HCT116 (cell line): ENCODE results near the gene GRM4. TPM values are rescaled to one million over a fixed set of nuclear protein-coding genes. Genes with fewer than 3 reads are reported as not detected.

Experiments
- ATAC-seq: fragments of 200-7000 bp; cut with Tn5 transposase; 2 replicates; pipeline ENCODE4 v1.9.1; 2020; ENCODE audit warnings: mild to moderate bottlenecking, moderate library complexity
- BruUV-seq: library from RNA; stranded (reverse); fragments of 400-500 nt; replicated peaks from 2 replicates; lab custom pipeline; 2021; lab: Mats Ljungman, UMichigan
- CTCF ChIA-PET: fragments of 300-600 bp; sonication (Branson Sonifier 250); formaldehyde crosslinking; loops from one replicate; lab custom pipeline; 2021; ENCODE audit warnings: antibody characterized with exemption; lab: Charles Lee
- POLR2A ChIA-PET: fragments of 300-600, 350-600 bp; sonication (Branson Sonifier 250); formaldehyde crosslinking; loops from one replicate; lab custom pipeline; 2021; ENCODE audit warnings: antibody characterized with exemption; lab: Charles Lee
- RAD21 ChIA-PET, 2 experiments: fragments of 300-600 bp; sonication (Branson Sonifier 250); formaldehyde crosslinking; loops; one replicate each; lab custom pipeline; 2023; ENCODE audit warnings: low total read pairs in 2 of 2; ENCODE audit not compliant: uncharacterized antibody in 2 of 2, unreplicated experiment in 2 of 2, low non-redundant PET in 1 of 2; lab: Charles Lee
- DNase-seq: peaks from one replicate; pipeline ENCODE4 v3.0.0-alpha.2; 2010; ENCODE audit warnings: low read depth, low spot score
- H2AFZ ChIP-seq: fragments of 200-600 bp; shearing (Covaris generic), sonication (generic); 2 replicates; pipeline ENCODE4 v1.6.1; 2017; ENCODE audit warnings: low read depth, mixed run types, mixed read lengths, antibody characterized with exemption, low read length; ENCODE audit not compliant: poor library complexity, severe bottlenecking
- H3K27ac ChIP-seq: 2 replicates; pipeline ENCODE4 v1.5.1; 2012; ENCODE audit warnings: low read depth, low read length
- H3K27me3 ChIP-seq: fragments of 200-600 bp; sonication (generic); 2 replicates; pipeline ENCODE4 v1.6.1; 2016; ENCODE audit warnings: mixed run types, low read length, mixed read lengths; ENCODE audit not compliant: insufficient read depth
- H3K36me3 ChIP-seq, 2 experiments: fragments of 200-500 bp in 1 of 2; fragments of 200-600 bp in 1 of 2; sonication (Bioruptor generic) in 1 of 2; sonication (generic) in 1 of 2; 2 replicates each; pipeline versions ENCODE4 v1.5.1 to v1.6.1; 2014 to 2016; ENCODE audit warnings: low read length in 2 of 2, inconsistent platforms in 1 of 2, mixed read lengths in 1 of 2, mixed run types in 1 of 2; ENCODE audit not compliant: insufficient read depth in 2 of 2, control insufficient read depth in 1 of 2
- H3K4me1 ChIP-seq, 2 experiments: fragments of 200-600 bp in 1 of 2; sonication (generic) in 1 of 2; 2 replicates each; pipeline versions ENCODE4 v1.5.1 to v1.6.1; 2012 to 2017; ENCODE audit warnings: low read length in 2 of 2, inconsistent platforms in 1 of 2, mild to moderate bottlenecking in 1 of 2, mixed read lengths in 1 of 2, mixed run types in 1 of 2, moderate library complexity in 1 of 2; ENCODE audit not compliant: insufficient read depth in 2 of 2, control insufficient read depth in 1 of 2
- H3K4me2 ChIP-seq: fragments of 200-600 bp; sonication (generic); 2 replicates; pipeline ENCODE4 v1.6.1; 2017; ENCODE audit warnings: mixed run types, low read length, mixed read lengths
- H3K4me3 ChIP-seq, 2 experiments: fragments of 200-600 bp in 1 of 2; sonication (generic) in 1 of 2; replicated peaks in 1 of 2; 2 replicates each; pipeline ENCODE4 v1.5.1; 2011 to 2016; ENCODE audit warnings: low read length in 2 of 2, control low read depth in 1 of 2, low read depth in 1 of 2, mild to moderate bottlenecking in 1 of 2, mixed read lengths in 1 of 2, mixed run types in 1 of 2
- H3K79me2 ChIP-seq: fragments of 200-600 bp; sonication (generic); 2 replicates; pipeline ENCODE4 v1.6.1; 2017; ENCODE audit warnings: mild to moderate bottlenecking, mixed run types, low read length, moderate library complexity, mixed read lengths; ENCODE audit not compliant: insufficient read depth
- H3K9ac ChIP-seq: fragments of 200-600 bp; sonication (generic); 2 replicates; pipeline ENCODE4 v1.6.1; 2016; ENCODE audit warnings: low read length, mixed read lengths
- H3K9me2 ChIP-seq: fragments of 200-600 bp; sonication (generic), shearing (Covaris generic); 2 replicates; pipeline ENCODE4 v1.6.1; 2017; ENCODE audit warnings: mixed run types, mild to moderate bottlenecking, moderate library complexity; ENCODE audit not compliant: insufficient read depth
- H3K9me3 ChIP-seq, 2 experiments: fragments of 200-500 bp in 1 of 2; fragments of 200-600 bp in 1 of 2; sonication (Bioruptor generic) in 1 of 2; sonication (generic) in 1 of 2; 2 replicates each; pipeline ENCODE4 v1.6.1; 2014 to 2017; ENCODE audit warnings: low read length in 2 of 2, mixed read lengths in 2 of 2, inconsistent platforms in 1 of 2, low read depth in 1 of 2, mild to moderate bottlenecking in 1 of 2, mixed run types in 1 of 2, moderate library complexity in 1 of 2; ENCODE audit not compliant: control insufficient read depth in 1 of 2, insufficient read depth in 1 of 2
- H4K20me1 ChIP-seq: fragments of 200-600 bp; sonication (generic), shearing (Covaris generic); 2 replicates; pipeline ENCODE4 v1.6.1; 2017; ENCODE audit warnings: mixed run types, mild to moderate bottlenecking, moderate library complexity; ENCODE audit not compliant: insufficient read depth
- CEBPB ChIP-seq: IDR thresholded peaks from 2 replicates; pipeline ENCODE4 v1.6.1; 2012; ENCODE audit warnings: low read depth
- EGR1 ChIP-seq: IDR thresholded peaks from 2 replicates; pipeline ENCODE4 v1.6.1; 2012; ENCODE audit warnings: low read depth
- ELF1 ChIP-seq: IDR thresholded peaks from 2 replicates; pipeline ENCODE4 v1.6.1; 2012; ENCODE audit warnings: low read depth, borderline replicate concordance
- EZH2phosphoT487 ChIP-seq: fragments of 200-600 bp; IDR thresholded peaks from 2 replicates; pipeline ENCODE4 v1.6.1; 2018; ENCODE audit warnings: antibody characterized with exemption, borderline replicate concordance
- FOSL1 ChIP-seq: IDR thresholded peaks from 2 replicates; pipeline ENCODE4 v1.6.1; 2012; ENCODE audit warnings: low read depth
- RAD21 ChIP-seq: IDR thresholded peaks from 2 replicates; pipeline ENCODE4 v1.6.1; 2012; ENCODE audit warnings: low read depth, mild to moderate bottlenecking
- REST ChIP-seq: IDR thresholded peaks from 2 replicates; pipeline ENCODE4 v1.6.1; 2012; ENCODE audit warnings: low read depth
- SP1 ChIP-seq: IDR thresholded peaks from 2 replicates; pipeline ENCODE4 v1.6.1; 2012; ENCODE audit warnings: low read depth
- TCF7L2 ChIP-seq: IDR thresholded peaks from 2 replicates; pipeline ENCODE4 v1.7.0; 2011; ENCODE audit warnings: borderline replicate concordance, inconsistent platforms; ENCODE audit not compliant: insufficient read depth, insufficient read length; ENCODE audit errors: extremely low read depth
- YY1 ChIP-seq: IDR thresholded peaks from 2 replicates; pipeline ENCODE4 v1.6.1; 2011; ENCODE audit warnings: low read length, low read depth, moderate library complexity, mild to moderate bottlenecking; ENCODE audit not compliant: insufficient replicate concordance; ENCODE audit errors: extremely low read depth
- ZFX ChIP-seq: fragments of 450-650 bp; IDR thresholded peaks from 2 replicates; pipeline ENCODE4 v1.6.1; 2017
- intact Hi-C: fragments of 100-400 bp; cut with micrococcal nuclease; formaldehyde crosslinking; loops from 2 replicates; pipeline ENCODE4 v1.10.0; 2022
- total RNA-seq: library from RNA; stranded (reverse); gene quantifications from one replicate; pipeline ENCODE4 v1.2.1, GENCODE V29; 2021; ENCODE audit not compliant: unreplicated experiment

The GRM4 gene
- total RNA-seq, 1 experiment from 2014 or later = 2.6 TPM

GRCh38 chr6:34157236-34157830 is 11.4 kb upstream of the GRM4 start:
- no peaks in the 10 kb centered on the region for H3K79me2 ChIP-seq
- no peak overlapping the region for H3K27ac ChIP-seq
- H2AFZ ChIP-seq = no peak overlapping the region
- POLR2A ChIA-PET = interaction anchor here (1.6 kb wide), 1 partner anchor 79 kb away, joined by 3 read pairs; the partner anchor contains the start of gene HMGA1
- DNase-seq (no peak), ATAC-seq (no peak)
- no peak overlapping the region for H3K9ac ChIP-seq
- no peaks in the 10 kb centered on the region for H3K36me3 ChIP-seq
- TF ChIP-seq RAD21 = no peak
- TF ChIP-seq EGR1 = no peak
- no peak for TF ChIP-seq CEBPB
- TF ChIP-seq SP1 = no peak
- TF ChIP-seq ELF1 = no peak
- no peak for TF ChIP-seq ZFX
- no peak for TF ChIP-seq FOSL1
- TF ChIP-seq TCF7L2 = no peak
- TF ChIP-seq EZH2phosphoT487 = no peak
- TF ChIP-seq REST = no peak
- TF ChIP-seq YY1 = no peak
- RAD21 ChIA-PET = no interaction called here
- H3K4me3 ChIP-seq = no peak overlapping the region
- intact Hi-C loops = loop anchor here (10.0 kb wide), 1 partner anchor 573 kb away; the partner anchor contains the start of gene BAK1
- CTCF ChIA-PET = no interaction called here
- no peak overlapping the region for H3K4me2 ChIP-seq
- H3K9me3 ChIP-seq = peaks cover 0 to 7% of the 10 kb centered on the region in 2 experiments; a peak in 2 of 4 replicates
- no peaks in the 10 kb centered on the region for H3K27me3 ChIP-seq
- H3K9me2 ChIP-seq = no peaks in the 10 kb centered on the region
- no TSS peak for BruUV-seq
- H4K20me1 ChIP-seq = no peaks in the 10 kb centered on the region
- peaks cover 4 to 10% of the 10 kb centered on the region in 2 experiments; a peak in 3 of 4 replicates for H3K4me1 ChIP-seq
